ENCODE data around the gene SLC15A1. TPM values are rescaled to one million over a fixed set of nuclear protein-coding genes. Genes with fewer than 3 reads are reported as not detected.

SLC15A1 gene
- polyA plus RNA-seq, 1 experiment: not detected

DNA sequence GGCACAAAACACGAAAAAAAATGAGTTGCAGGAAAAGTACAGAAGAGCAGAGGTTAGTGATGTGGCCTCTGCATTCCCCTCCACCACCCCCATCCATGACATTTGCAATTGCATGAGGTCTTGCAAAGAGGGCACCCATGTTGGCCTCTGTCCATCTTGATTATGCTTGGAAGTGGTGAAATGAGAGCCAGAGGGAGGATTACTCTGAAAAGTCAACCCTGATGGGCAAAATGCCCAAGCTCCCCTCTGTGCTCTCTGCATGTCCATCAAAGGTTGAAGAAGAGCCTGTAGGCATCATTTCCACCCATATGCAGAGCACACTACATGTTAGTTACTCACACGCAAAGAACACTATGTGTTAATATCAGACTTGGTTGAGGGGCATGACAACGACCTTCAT is 71.4 kb downstream of the SLC15A1 start:
- CTCF ChIA-PET: no interaction called here

DNA sequence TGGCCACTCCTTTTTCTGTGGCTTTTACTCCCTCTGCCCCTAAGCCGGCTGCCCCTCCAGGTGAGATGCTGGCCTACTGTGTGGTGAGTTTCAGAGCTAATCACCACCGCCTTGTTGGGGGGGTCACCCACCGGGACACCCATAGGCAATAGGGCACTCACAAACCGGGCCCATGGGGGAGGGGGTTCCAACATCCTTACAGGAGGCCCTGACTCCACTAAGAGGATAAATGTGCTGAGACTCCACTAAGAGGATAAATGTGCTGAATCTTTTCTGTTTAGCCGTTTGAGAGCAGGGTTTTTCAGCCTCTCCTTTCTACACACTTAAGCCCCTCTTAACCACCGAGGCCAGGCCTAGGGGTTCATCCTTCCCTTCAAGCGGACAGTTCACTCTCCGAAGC is 73.7 kb downstream of the SLC15A1 start:
- TF ChIP-seq, protein P1, sequence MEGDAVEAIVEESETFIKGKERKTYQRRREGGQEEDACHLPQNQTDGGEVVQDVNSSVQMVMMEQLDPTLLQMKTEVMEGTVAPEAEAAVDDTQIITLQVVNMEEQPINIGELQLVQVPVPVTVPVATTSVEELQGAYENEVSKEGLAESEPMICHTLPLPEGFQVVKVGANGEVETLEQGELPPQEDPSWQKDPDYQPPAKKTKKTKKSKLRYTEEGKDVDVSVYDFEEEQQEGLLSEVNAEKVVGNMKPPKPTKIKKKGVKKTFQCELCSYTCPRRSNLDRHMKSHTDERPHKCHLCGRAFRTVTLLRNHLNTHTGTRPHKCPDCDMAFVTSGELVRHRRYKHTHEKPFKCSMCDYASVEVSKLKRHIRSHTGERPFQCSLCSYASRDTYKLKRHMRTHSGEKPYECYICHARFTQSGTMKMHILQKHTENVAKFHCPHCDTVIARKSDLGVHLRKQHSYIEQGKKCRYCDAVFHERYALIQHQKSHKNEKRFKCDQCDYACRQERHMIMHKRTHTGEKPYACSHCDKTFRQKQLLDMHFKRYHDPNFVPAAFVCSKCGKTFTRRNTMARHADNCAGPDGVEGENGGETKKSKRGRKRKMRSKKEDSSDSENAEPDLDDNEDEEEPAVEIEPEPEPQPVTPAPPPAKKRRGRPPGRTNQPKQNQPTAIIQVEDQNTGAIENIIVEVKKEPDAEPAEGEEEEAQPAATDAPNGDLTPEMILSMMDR (IDR thresholded peaks at IDR 0.05; ENCODE audit: low read depth, low read length): no peak
- Histone ChIP-seq H3K27ac (ENCODE audit: low read depth, low read length) (no peak overlapping the region), H3K4me3 (ENCODE audit: low read depth, low read length) (no peak overlapping the region), H3K9me3 (ENCODE audit: control insufficient read depth, insufficient read depth, low read length) (no peaks in the 10 kb centered on the region), H3K27me3 (ENCODE audit: control insufficient read depth, insufficient read depth, low read length) (peaks cover under 1% of the 10 kb centered on the region)
- CTCF ChIA-PET: no interaction called here
- POLR2A ChIA-PET: no interaction called here
- DNase-seq (ENCODE audit: low read depth, low spot score): no peak

More for the DNA sequence above, 71.4 kb downstream of the SLC15A1 start:
- POLR2A ChIA-PET: no interaction called here
- H3K27me3 ChIP-seq (ENCODE audit: control insufficient read depth, insufficient read depth, low read length): peaks cover 7% of the 10 kb centered on the region
- H3K4me3 ChIP-seq (ENCODE audit: low read depth, low read length): no peak overlapping the region
- H3K27ac ChIP-seq (ENCODE audit: low read depth, low read length): no peak overlapping the region
- TF ChIP-seq, protein P1 (IDR thresholded peaks at IDR 0.05; ENCODE audit: low read depth, low read length): no peak
- no peaks in the 10 kb centered on the region for H3K9me3 ChIP-seq (ENCODE audit: control insufficient read depth, insufficient read depth, low read length)
- DNase-seq (ENCODE audit: low read depth, low spot score): no peak

DNA sequence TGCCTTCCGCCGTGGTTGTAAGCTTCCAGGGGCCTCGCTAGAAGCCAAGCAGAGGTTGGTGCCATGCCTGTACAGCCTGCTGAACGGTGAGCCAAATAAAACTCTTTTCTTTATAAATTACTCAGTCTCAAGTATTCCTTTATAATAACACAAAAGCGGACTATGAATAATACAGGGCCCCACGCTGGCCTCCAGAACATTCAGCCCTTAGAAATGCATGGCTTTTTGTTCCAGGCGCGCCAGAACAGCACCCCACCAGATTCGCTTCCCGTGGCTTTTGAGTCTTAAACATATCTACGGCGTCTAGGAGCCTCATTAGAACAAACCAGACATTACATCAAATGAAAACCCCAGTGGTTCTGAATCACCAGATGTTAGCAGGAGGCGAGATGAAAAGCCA is 75.1 kb downstream of the SLC15A1 start:
- CTCF ChIA-PET: interaction anchor here (0.9 kb wide), 1 partner anchor 247 kb away, joined by 3 read pairs; no protein-coding TSS in a partner anchor
- no peak overlapping the region for H3K27ac ChIP-seq (ENCODE audit: low read depth, low read length)

DNA sequence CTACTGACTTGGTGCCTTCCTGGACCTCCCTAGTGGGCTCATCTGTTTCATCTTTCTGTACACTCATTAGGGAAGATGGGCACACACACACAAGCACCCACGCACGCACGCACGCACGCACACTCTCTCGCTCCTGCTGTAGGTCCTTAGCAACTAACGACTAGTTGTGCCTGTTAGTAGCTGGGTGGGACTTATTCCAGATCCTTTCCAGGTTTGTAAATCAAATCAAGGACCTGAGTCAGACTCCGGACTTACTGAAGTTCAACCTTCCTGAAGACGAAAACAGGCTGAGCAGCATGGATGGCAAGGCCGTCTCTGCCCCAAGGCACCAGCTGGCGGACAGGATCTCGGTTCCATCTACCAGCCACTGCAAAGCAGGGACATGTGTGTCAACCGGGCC is 76.2 kb downstream of the SLC15A1 start:
- Histone ChIP-seq H3K9me3 (ENCODE audit: control insufficient read depth, insufficient read depth, low read length) (no peaks in the 10 kb centered on the region), H3K27ac (ENCODE audit: low read depth, low read length) (no peak overlapping the region), H3K4me3 (ENCODE audit: low read depth, low read length) (no peak overlapping the region), H3K27me3 (ENCODE audit: control insufficient read depth, insufficient read depth, low read length) (no peaks in the 10 kb centered on the region)
- ChIA-PET POLR2A (no interaction called here), CTCF (interaction anchor here (0.7 to 0.9 kb wide), 2 partner anchors 194 to 246 kb away, joined by 3 to 4 read pairs; no protein-coding TSS in a partner anchor)
- DNase-seq (ENCODE audit: low read depth, low spot score): no peak
- TF ChIP-seq, protein P1 (IDR thresholded peaks at IDR 0.05; ENCODE audit: low read depth, low read length): no peak

More for the DNA sequence above, 75.1 kb downstream of the SLC15A1 start:
- TF ChIP-seq, protein P1 (IDR thresholded peaks at IDR 0.05; ENCODE audit: low read depth, low read length): no peak
- DNase-seq (ENCODE audit: low read depth, low spot score): peak; percentile 15
- Histone ChIP-seq H3K9me3 (ENCODE audit: control insufficient read depth, insufficient read depth, low read length) (no peaks in the 10 kb centered on the region), H3K4me3 (ENCODE audit: low read depth, low read length) (no peak overlapping the region), H3K27me3 (ENCODE audit: control insufficient read depth, insufficient read depth, low read length) (no peaks in the 10 kb centered on the region)
- POLR2A ChIA-PET: no interaction called here

DNA sequence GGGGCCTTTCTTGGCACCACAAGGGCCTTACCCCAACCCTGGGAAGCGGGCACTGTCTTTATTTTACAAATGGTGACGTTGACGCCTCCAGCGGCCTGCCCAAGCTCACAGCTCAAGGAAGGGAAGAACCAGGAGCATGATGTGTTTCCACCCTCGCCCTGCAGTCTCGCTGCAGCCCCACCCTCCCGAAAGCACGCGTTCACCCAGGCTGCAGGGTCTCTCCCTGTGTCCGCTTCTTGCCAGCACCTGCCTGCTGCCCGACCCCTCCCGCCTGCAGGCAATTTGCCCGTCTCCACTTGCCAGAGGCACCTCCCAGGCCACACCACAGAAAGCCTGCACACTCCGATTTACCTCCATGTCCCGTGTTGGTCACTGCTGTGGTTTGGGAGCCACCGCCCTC is 76.6 kb downstream of the SLC15A1 start:
- TF ChIP-seq, protein P1 (IDR thresholded peaks at IDR 0.05; ENCODE audit: low read depth, low read length): no peak
- no peaks in the 10 kb centered on the region for H3K27me3 ChIP-seq (ENCODE audit: control insufficient read depth, insufficient read depth, low read length)
- ChIA-PET CTCF (interaction anchor here (0.7 kb wide), 1 partner anchor 194 kb away, joined by 4 read pairs; no protein-coding TSS in a partner anchor), POLR2A (no interaction called here)
- H3K9me3 ChIP-seq (ENCODE audit: control insufficient read depth, insufficient read depth, low read length): no peaks in the 10 kb centered on the region
- no peak overlapping the region for H3K4me3 ChIP-seq (ENCODE audit: low read depth, low read length)
- no peak overlapping the region for H3K27ac ChIP-seq (ENCODE audit: low read depth, low read length)
- no peak for DNase-seq (ENCODE audit: low read depth, low spot score)

All from AG04450 (cell line).